Keratinocyte (primary cell): ENCODE results near the gene RAB37. TPM values are rescaled to one million over a fixed set of nuclear protein-coding genes. Genes with fewer than 3 reads are reported as not detected.
A peak's percentile ranks its signal among the peaks of the same experiment; 100 is the strongest.

Experiments
- DNase-seq: peaks from one replicate; pipeline ENCODE4 v3.0.0-alpha.2; 2011; ENCODE audit warnings: low read depth, missing footprints, low spot score
- FAIRE-seq: peaks from 2 replicates; lab custom pipeline; 2011; peaks lifted over from hg19 to GRCh38; lab: Jason Lieb, UNC
- H2AFZ ChIP-seq: 2 replicates; pipeline ENCODE4 v1.6.0; 2012; ENCODE audit warnings: low read length, control low read depth, inconsistent platforms; ENCODE audit not compliant: control insufficient read depth
- H3K27ac ChIP-seq: 2 replicates; pipeline ENCODE4 v1.5.1; 2011; ENCODE audit warnings: low read length; ENCODE audit not compliant: control insufficient read depth, insufficient read depth
- H3K27me3 ChIP-seq: 3 replicates; pipeline ENCODE4 v1.6.0; 2011; ENCODE audit warnings: low read length; ENCODE audit not compliant: control insufficient read depth, insufficient read depth; ENCODE audit errors: extremely low read depth
- H3K36me3 ChIP-seq, 2 experiments: 2 replicates in 1 of 2; 3 replicates in 1 of 2; pipeline ENCODE4 v1.5.1; 2011; ENCODE audit warnings: low read length in 2 of 2, mild to moderate bottlenecking in 1 of 2; ENCODE audit not compliant: control insufficient read depth in 2 of 2, insufficient read depth in 2 of 2; ENCODE audit errors: extremely low read depth in 1 of 2
- H3K4me1 ChIP-seq: 3 replicates; pipeline ENCODE4 v1.5.1; 2011; ENCODE audit warnings: low read length; ENCODE audit not compliant: control insufficient read depth, insufficient read depth; ENCODE audit errors: extremely low read depth
- H3K4me2 ChIP-seq: 3 replicates; pipeline ENCODE4 v1.6.0; 2011; ENCODE audit warnings: low read depth, low read length; ENCODE audit not compliant: control insufficient read depth, insufficient read depth; ENCODE audit errors: extremely low read depth
- H3K4me3 ChIP-seq, 3 experiments: fragments of 200-600 bp in 1 of 3; sonication (generic) in 1 of 3; 2 replicates in 2 of 3; 3 replicates in 1 of 3; pipeline ENCODE4 v1.5.1; 2011 to 2016; ENCODE audit warnings: low read length in 3 of 3, mild to moderate bottlenecking in 3 of 3, control low read depth in 2 of 3, inconsistent platforms in 1 of 3, low read depth in 1 of 3, mixed read lengths in 1 of 3, mixed run types in 1 of 3, moderate library complexity in 1 of 3; ENCODE audit not compliant: control insufficient read depth in 2 of 3, insufficient read depth in 2 of 3; ENCODE audit errors: extremely low read depth in 1 of 3
- H3K79me2 ChIP-seq: 2 replicates; pipeline ENCODE4 v1.6.0; 2012; ENCODE audit warnings: low read length; ENCODE audit not compliant: control insufficient read depth, insufficient read depth
- H3K9ac ChIP-seq: 3 replicates; pipeline ENCODE4 v1.6.0; 2011; ENCODE audit warnings: low read length; ENCODE audit not compliant: control insufficient read depth, insufficient read depth; ENCODE audit errors: extremely low read depth
- H3K9me1 ChIP-seq: 3 replicates; pipeline ENCODE4 v1.6.0; 2011; ENCODE audit warnings: low read length; ENCODE audit not compliant: control insufficient read depth, insufficient read depth; ENCODE audit errors: extremely low read depth
- H3K9me3 ChIP-seq: 2 replicates; pipeline ENCODE4 v1.5.1; 2012; ENCODE audit warnings: low read depth, low read length; ENCODE audit not compliant: control insufficient read depth
- H4K20me1 ChIP-seq: 3 replicates; pipeline ENCODE4 v1.6.0; 2011; ENCODE audit warnings: low read length; ENCODE audit not compliant: control insufficient read depth, insufficient read depth; ENCODE audit errors: extremely low read depth
- CTCF ChIP-seq, 3 experiments: IDR thresholded peaks in 1 of 3; conservative IDR thresholded peaks in 1 of 3; optimal IDR thresholded peaks in 1 of 3; 2 replicates in 2 of 3; 3 replicates in 1 of 3; pipeline versions ENCODE3 to v1.5.1; 2011; ENCODE audit warnings: low read length in 3 of 3, mild to moderate bottlenecking in 3 of 3, moderate library complexity in 2 of 3, control low read depth in 1 of 3, inconsistent platforms in 1 of 3; ENCODE audit not compliant: insufficient read depth in 2 of 3; ENCODE audit errors: extremely low read depth in 1 of 3
- EZH2 ChIP-seq: IDR thresholded peaks from one replicate; pipeline ENCODE4 v1.6.1; 2012; ENCODE audit warnings: inconsistent platforms, mild to moderate bottlenecking, low read length, moderate library complexity
- dilution Hi-C: fragments of 300-500 bp; cut with MboI; formaldehyde crosslinking; loops from one replicate; pipeline ENCODE4 v1.7.0; 2020; ENCODE audit warnings: low sequenced_read_pairs; ENCODE audit not compliant: extremely low pct_ligation_motif_present
- polyA plus RNA-seq, 5 experiments: library from polyadenylated mRNA; depleted of rRNA in 3 of 5; stranded (reverse) in 3 of 5; stranded (forward) in 1 of 5; unstranded in 1 of 5; fragments of >200 nt; gene quantifications; 1 replicate in 1 of 5; 2 replicates in 3 of 5; 3 replicates in 1 of 5; pipeline versions ENCODE4 v1.2.1 to v1.2.3, GENCODE V29; 2011 to 2012; ENCODE audit warnings: missing spikeins in 2 of 5, low read depth in 1 of 5, low replicate concordance in 1 of 5

The RAB37 gene
- polyA plus RNA-seq, 1 donor (not counting 4 experiments of a cell fraction or from before 2014, with no cell fraction given) = 0.03 TPM

DNA sequence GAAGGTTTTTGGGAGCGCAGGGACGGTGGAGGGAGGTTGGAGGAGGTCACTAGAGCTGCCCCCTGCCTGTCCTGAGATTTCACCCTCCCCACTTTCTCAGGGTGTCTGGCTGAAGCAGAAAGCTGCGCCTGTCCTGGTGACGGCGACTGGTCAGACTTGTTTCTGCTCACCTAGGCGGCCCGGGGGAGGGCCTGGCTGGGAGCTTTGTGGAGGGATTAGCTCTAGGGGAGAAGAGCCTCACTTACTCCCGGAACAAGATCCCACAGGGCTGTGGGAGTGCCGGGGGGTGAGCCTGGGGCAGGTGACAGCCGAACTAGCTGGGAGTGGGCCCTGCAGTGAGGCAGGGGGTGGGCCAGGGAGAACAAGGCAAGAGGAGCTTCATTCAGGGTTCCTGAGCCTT, 22.9 kb downstream of the RAB37 start:
- H3K9me3 ChIP-seq = no peaks in the 10 kb centered on the region
- peaks cover 41% of the 10 kb centered on the region for H3K4me1 ChIP-seq
- FAIRE-seq (no peak), DNase-seq (no peak)
- peaks cover 3 to 6% of the 10 kb centered on the region in 2 experiments for H3K36me3 ChIP-seq
- no peaks in the 10 kb centered on the region for H3K27me3 ChIP-seq
- H3K4me2 ChIP-seq = peak overlapping the region; percentile 78
- TF ChIP-seq CTCF (optimal IDR thresholded peaks at IDR 0.05 in 1 of 3, IDR thresholded peaks at IDR 0.05 in 1 of 3, conservative IDR thresholded peaks at IDR 0.05 in 1 of 3; ENCODE audit: extremely low read depth in 1 of 3, insufficient read depth in 2 of 3, low read length in 3 of 3) (no peak), EZH2 (no peak)
- H4K20me1 ChIP-seq = no peaks in the 10 kb centered on the region
- peak overlapping the region in 2 of 3 experiments; percentile 23 to 41 for H3K4me3 ChIP-seq
- H3K79me2 ChIP-seq = peaks cover 40% of the 10 kb centered on the region
- peaks cover 7% of the 10 kb centered on the region for H3K9me1 ChIP-seq
- no peak overlapping the region for H2AFZ ChIP-seq
- peak overlapping the region; percentile 83 for H3K27ac ChIP-seq
- H3K9ac ChIP-seq = peak overlapping the region; percentile 67
- dilution Hi-C loops = no loop called here

- Histone ChIP-seq H4K20me1 (no peaks in the 10 kb centered on the region), H3K9me3 (no peaks in the 10 kb centered on the region), H3K4me1 (peaks cover 41% of the 10 kb centered on the region), H3K9me1 (peaks cover 7% of the 10 kb centered on the region), H3K4me2 (peak overlapping the region; percentile 78), H3K4me3 (peak overlapping the region in 1 of 3 experiments; percentile 41), H3K27ac (peak overlapping the region; percentile 83), H3K36me3 (peaks cover 3 to 6% of the 10 kb centered on the region in 2 experiments), H3K79me2 (peaks cover 34% of the 10 kb centered on the region), H3K9ac (peak overlapping the region; percentile 67), H3K27me3 (no peaks in the 10 kb centered on the region), H2AFZ (no peak overlapping the region)
- peak; percentile 74 for FAIRE-seq
- TF ChIP-seq CTCF (optimal IDR thresholded peaks at IDR 0.05 in 1 of 3, IDR thresholded peaks at IDR 0.05 in 1 of 3, conservative IDR thresholded peaks at IDR 0.05 in 1 of 3; ENCODE audit: extremely low read depth in 1 of 3, insufficient read depth in 2 of 3, low read length in 3 of 3) (no peak), EZH2 (no peak)
- no peak for DNase-seq
- dilution Hi-C loops = no loop called here
Measured at GRCh38 chr17:74760404-74761105, 23.5 kb downstream of the RAB37 start.
